Vagina (tissue), 2 donors: ENCODE measurements around the gene KLHL34.

Source experiments
- POLR2A ChIP-seq, 2 donors: fragments of 450-650 bp; IDR thresholded peaks; one replicate each; pipeline ENCODE4 v1.6.1; 2017; ENCODE audit warnings: antibody characterized with exemption in 2 of 2, mild to moderate bottlenecking in 2 of 2, moderate library complexity in 2 of 2
- POLR2AphosphoS5 ChIP-seq, 2 donors: sonication (generic); formaldehyde crosslinking; IDR thresholded peaks; one replicate each; pipeline ENCODE4 v1.9.0; 2017; ENCODE audit warnings: antibody characterized with exemption in 2 of 2, mild to moderate bottlenecking in 2 of 2, low read depth in 1 of 2; ENCODE audit not compliant: insufficient read depth in 1 of 2
- TF ChIP-seq, protein P1 (sequence below), 3 experiments: fragments of 450-650 bp in 2 of 3; fragments of 200-600 bp in 1 of 3; sonication (generic) in 1 of 3; IDR thresholded peaks; one replicate each; pipeline ENCODE4 v1.5.1; 2017 to 2019; ENCODE audit warnings: antibody characterized with exemption in 3 of 3, mild to moderate bottlenecking in 2 of 3, moderate library complexity in 2 of 3

DNA sequence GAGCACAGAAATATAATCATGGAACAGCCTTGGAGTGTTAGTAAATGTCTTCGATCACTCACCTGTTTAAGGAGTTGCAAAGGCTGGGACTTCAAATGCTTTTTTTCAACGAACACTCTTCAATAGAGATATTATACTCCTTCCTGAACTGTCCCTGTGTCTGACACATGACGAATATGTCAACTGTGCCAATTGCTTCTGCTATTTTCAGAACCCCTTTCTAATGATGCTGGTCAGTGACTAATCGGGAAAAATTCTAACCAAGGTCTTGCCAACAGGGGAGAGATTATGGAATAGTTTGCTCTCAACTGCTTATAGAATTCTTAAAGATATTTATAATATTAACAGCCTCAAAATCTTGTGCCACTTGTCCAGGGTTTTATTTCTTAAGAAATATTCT lies 8.5 kb upstream of the KLHL34 start:
- TF ChIP-seq POLR2AphosphoS5 (IDR thresholded peaks at IDR 0.05; ENCODE audit: insufficient read depth in 1 of 2, low read depth in 1 of 2) (no peak), POLR2A (IDR thresholded peaks at IDR 0.05) (no peak)
- TF ChIP-seq, protein P1, sequence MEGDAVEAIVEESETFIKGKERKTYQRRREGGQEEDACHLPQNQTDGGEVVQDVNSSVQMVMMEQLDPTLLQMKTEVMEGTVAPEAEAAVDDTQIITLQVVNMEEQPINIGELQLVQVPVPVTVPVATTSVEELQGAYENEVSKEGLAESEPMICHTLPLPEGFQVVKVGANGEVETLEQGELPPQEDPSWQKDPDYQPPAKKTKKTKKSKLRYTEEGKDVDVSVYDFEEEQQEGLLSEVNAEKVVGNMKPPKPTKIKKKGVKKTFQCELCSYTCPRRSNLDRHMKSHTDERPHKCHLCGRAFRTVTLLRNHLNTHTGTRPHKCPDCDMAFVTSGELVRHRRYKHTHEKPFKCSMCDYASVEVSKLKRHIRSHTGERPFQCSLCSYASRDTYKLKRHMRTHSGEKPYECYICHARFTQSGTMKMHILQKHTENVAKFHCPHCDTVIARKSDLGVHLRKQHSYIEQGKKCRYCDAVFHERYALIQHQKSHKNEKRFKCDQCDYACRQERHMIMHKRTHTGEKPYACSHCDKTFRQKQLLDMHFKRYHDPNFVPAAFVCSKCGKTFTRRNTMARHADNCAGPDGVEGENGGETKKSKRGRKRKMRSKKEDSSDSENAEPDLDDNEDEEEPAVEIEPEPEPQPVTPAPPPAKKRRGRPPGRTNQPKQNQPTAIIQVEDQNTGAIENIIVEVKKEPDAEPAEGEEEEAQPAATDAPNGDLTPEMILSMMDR (IDR thresholded peaks at IDR 0.05): no peak
